ENCODE data around the gene DPYSL3.

DNA sequence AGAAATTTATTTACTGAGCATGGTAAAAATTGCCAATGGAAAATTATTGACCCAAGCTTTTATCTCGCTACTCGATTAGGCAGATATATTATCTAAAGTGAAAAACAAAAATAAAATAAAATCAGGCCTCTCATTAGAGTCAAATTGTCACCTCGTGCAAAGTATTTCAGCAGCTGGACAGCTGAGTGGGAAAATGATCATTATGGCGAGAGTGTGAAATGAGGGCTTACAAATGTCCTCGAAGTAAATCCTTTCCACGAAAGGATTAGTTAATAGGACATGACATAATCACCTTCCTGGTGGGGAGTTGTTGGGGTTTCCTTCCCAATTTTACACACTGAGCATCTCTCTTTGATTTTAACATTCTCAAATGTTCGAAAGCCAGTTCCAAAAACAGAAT is 5.4 kb upstream of the DPYSL3 start:
- TF ChIP-seq, protein P1, sequence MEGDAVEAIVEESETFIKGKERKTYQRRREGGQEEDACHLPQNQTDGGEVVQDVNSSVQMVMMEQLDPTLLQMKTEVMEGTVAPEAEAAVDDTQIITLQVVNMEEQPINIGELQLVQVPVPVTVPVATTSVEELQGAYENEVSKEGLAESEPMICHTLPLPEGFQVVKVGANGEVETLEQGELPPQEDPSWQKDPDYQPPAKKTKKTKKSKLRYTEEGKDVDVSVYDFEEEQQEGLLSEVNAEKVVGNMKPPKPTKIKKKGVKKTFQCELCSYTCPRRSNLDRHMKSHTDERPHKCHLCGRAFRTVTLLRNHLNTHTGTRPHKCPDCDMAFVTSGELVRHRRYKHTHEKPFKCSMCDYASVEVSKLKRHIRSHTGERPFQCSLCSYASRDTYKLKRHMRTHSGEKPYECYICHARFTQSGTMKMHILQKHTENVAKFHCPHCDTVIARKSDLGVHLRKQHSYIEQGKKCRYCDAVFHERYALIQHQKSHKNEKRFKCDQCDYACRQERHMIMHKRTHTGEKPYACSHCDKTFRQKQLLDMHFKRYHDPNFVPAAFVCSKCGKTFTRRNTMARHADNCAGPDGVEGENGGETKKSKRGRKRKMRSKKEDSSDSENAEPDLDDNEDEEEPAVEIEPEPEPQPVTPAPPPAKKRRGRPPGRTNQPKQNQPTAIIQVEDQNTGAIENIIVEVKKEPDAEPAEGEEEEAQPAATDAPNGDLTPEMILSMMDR (IDR thresholded peaks at IDR 0.05; ENCODE audit: insufficient read depth, low read length, poor library complexity, severe bottlenecking): no peak
- TF ChIP-seq EZH2phosphoT487 (conservative IDR thresholded peaks at IDR 0.05; ENCODE audit: low read length): no peak

All from SU-DHL-6 (cell line).